ENCODE results near the gene FSD1.
"Not testable (repeated sequence)": the region's sequence is repeated elsewhere in the genome, so short reads cannot be mapped to it uniquely, and the experiment has no call there.

The FSD1 gene

DNA sequence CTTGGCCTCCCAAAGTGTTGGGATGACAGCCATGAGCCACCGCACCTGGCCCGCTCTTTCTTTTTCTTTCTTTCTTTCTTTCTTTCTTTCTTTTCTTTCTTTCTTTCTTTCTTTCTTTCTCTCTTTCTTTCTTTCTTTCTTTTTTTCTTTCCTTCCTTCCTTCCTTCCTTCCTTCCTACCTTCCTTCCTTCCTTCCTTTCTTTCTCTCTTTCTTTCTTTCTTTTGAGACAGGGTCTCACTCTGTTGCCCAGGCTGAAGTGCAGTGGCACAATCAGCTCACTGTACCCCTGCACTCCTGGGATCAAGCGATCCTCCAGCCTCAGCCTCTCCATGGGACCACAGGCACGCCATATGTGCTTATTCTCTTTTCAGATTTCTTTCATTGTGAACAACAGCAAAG is 18.3 kb upstream of the FSD1 start:
- not testable (repeated sequence) for DNase-seq

DNA sequence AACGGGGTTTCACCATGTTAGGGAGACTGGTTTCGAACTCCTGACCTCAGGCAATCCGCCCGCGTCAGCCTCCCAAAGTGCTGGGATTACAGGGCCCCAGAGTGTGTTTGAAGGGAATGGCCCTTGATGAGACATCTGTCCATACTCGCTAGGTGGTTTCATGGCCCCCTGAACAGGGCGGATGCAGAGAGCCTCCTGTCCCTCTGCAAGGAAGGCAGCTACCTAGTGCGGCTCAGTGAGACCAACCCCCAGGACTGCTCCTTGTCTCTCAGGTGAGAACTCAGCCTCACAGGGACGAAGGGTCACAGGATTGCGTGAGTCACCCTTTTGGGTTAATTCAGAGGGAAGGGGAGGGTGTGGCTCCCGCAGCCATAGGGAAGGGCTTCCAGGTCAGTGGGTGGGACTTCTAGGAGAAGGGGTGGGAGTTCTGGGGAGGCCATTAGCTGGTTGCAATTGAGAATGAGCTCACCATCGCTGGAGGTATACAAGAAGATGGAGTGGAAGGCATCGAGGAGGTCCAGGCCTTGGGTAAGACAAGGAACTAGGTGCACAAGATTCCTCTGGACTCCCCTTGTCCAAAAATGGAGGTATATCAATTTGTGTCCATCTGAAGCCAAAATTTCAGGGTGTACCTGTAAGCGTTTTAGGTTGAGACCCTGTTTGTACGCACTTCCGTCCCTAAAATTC is 16.2 kb upstream of the FSD1 start:
- DNase-seq, result no peak

DNA sequence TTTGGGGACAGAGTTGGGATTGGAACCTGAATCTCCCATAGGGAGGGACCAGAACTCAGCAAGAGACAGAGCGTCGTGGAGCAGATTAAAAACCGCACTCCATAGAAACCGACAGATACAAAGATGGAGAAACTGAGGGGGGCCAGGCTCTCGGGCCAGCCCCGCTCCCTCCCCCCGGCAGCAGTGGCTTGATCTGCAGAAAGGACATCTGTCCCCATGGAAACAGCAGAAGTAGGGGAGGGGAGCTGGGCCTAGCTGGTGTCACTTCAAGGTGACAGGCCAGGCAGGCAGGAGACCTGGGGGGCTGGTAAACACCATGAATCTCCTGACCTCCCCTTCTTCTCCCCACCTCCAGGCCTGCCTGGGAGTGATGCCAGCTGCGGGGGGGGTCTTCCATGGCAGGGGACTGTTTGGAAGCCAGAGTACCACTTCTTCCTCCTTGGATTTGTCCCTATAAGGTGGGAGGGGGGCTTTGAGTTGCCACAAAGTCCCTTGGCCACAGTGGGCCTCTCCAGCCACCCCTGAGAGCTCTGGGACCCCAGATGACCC is 13.1 kb upstream of the FSD1 start:
- no peak for DNase-seq

DNA sequence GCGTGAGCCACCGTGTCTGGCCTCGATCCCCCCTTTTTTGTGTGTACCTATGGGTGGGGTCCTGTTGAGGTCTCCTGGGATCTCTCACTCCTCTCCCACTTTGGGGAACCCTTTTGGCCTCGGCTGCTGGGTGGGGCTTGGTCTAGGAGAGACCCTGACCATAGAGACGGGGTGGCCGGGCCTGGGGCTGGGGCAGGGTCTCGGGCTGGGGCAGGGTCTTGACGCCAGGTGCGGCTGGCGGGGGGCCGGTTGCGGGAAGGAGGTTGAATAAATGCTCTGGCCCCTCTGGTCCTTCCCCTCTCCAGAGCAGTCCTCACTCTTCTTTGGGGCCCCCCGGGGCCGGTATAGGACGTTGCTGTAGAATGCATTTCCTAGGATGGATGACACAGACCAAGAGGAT is 11.9 kb upstream of the FSD1 start:
- no peak for DNase-seq

GRCh38 chr19:4294389-4294788 is 10.0 kb upstream of the FSD1 start:
- no peak for DNase-seq

- DNase-seq, result no peak
These were observed 8.2 kb upstream of the FSD1 start for GRCh38 chr19:4295972-4296771.

DNA sequence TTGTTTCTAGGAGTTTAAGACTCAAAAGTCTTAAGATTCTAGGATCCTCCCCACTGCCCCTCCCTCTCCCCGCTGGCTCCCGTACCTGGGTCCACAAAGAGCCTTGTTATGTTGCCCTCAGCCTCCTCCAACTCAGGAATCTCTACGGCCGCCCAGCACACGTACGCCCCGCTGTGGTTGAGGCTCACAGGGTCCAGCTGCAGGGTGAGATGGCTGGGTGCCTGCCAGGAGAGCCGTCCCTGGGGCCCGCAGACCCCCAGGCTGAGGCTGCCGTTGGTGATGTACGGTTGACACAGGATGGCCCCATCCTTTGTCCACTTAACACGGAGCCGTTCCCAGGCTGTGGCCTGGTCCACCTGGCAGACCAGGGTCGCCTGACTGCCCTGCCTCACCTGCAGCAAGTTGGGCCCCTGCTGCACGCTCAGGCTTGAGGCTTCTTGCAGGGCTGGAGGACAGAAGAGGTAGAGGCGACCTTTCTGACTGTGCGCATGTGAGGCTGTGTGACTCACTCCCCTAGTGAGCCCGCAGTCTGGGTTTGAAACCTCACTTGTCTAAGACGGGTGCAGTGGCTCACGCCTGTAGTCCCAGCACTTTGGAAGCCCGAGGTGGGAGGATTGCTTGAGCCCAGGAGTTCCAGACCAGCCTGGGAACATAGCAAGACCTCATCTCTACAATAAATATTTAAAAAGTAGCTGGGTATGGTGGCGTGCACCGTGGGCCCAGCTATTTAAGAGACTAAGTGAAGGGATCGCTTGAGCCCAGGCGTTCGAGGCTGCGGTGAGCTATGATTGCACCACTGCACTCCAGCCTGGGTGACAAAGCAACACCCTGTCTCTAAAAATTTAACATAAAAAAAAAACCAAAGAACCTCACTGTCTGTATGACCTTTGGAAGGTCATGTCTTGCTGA is 6.2 kb upstream of the FSD1 start:
- no peak for DNase-seq

DNA sequence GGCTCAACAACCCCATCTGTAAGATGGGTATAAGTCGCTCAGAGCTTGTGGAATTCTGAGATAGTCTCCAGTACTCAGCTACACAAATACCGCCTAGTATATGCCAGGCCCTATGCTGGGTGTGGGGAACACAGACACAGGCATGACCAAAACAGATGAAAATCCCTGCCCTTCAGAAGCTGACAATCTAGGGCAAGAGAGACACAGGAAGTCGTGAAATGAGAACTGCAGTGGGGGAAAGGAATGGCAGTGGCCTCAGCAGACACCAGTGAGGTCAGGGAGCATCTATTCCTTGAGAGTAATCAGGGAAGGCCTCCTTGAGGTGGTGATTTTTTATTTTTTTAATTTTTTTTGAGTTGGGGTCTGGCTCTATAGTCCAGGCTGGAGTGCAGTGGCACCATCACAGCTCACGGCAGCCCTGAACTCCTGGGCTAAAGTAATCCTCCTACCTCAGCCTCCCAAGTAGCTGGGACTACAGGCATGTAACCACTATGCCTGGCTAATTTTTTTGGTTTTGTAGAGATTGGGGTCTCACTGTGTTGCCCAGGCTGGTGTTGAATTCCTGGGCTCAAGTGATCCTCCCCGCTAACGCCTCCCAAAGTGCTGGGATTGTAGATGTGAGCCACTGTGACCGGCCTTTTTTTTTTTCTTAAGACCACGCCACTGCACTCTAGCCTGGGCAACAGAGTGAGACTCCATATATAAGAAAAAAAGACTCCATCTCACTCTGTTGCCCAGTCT is 5.4 kb upstream of the FSD1 start:
- no peak for DNase-seq

DNA sequence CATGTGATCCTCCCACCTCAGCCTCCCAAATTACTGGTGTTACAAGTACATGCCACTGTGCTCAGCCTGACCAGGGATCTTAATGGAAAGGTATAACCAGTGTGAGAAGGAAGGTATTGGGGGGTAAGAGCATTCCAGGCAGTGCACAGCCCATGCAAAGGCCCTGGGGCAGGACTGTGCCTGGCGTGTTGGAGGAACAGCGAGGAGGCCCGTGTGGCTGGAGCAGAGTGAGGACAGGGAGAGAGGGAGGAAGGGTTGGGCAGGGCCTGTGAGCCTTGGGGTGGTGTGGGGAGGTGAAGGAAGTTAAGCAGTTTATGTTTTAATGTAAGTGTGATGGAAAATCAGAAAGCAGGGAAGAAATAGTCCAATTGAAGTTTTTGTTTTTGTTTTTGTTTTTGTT is 3.8 kb upstream of the FSD1 start:
- no peak for DNase-seq

DNA sequence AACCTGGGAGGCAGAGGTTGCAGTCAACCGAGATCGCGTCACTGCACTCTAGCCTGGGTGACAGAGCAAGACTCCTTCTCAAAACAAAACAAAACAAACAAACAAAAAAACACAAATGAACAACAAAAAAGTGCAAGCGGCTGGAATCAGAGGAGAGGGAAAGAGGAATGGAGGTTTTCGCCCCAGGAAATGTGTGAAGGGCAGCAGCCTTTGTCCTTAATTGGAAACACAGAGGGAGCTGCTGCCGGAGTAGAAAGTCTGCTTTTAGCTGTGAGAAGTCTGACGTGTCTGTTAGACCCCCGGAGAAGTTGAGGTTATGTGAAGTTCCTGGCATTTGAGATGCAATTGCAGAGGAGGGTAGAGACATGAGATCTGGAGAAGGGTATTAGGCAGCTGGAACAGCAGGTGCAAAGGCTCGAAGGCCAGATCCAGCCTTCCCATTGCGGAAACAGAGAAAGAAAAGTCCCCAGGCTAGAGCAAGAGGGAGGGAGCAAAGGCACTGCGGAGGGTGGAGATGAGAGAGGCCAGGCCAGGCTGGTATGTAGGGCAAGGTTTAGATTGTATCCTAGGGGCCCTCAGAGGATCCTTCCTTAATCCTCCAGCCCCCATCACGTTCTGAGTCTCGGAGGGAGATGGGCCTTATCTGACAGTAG is 2.7 kb upstream of the FSD1 start:
- no peak for DNase-seq

DNA sequence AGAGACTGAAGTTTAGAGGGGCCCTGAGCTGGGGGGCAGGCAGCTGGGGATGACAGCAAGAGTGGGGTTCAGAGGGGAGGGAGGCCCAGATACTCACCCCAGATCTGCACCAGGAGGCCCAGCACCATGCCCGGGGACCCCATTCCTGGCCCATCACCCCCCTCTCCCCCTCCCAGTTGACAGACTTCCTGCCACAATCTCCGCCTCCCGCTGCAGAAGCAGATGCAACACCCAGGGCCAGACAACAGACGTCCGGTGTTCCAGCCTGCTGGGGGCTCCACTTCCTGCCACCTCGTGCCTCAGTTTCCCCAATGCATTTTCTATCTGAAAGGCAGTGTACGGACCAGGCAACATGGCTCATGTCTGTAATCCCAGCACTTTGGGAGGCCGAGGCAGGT is 2.2 kb upstream of the FSD1 start, which contains the start of gene TMIGD2:
Gene TMIGD2 (minus strand): TSS at position 147 of the 398 bp plus-strand sequence. CDS start 4 bp downstream, at position 143.
- no peak for DNase-seq

DNA sequence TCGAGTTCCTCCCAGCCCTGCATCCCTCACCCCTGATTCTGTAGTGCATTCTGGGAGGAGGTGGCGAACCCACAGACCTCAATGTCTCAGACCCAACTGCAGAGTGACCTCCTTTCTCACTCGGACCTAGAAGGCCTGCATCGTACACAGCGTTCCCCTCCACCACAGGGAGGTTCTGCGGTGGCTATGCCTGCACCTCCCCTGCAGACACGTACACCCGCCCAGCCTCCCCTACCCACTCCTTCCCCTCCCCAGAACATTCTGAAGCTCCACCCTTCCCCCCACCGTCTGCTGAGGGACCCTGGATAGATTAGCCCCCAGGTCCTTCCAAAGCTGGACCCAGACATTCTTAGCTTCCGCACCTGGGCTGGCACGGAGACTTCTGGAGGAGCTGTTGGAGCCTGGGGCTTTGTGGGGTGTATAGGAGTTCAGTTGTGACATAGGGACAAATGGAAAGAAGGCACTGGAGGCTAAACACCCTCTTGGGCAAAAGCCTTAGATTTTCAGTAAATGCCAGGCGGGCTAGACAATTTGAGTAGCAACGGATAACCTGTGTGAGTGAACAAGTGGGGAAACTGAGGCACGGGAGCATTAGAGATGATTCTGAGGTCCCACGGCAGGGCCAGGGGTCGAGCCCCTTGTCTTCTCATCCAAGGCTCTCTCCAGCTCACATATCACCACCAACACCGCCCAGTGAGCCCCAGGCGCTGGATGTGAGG is 420 bp upstream of the FSD1 start:
- no peak for DNase-seq

DNA sequence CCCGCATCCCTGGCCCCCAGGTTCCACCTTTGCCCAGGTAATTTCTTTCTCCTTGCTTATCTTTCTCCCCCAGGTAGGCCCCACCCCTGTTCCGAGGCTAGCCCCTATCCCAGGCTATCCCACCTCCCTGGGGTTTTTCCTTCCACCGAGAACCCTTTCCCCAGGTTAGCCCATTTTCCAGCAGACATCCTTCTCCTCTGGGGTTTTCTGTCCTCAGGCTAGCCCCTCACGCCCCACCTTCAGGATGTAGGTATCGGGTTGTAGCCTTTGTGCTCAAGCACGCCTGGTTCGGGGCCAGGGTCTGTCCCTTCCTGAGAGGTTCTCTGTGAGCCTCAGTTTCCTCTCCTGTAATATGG is 837 bp downstream of the FSD1 start:
- no peak for DNase-seq

- DNase-seq, result no peak
These were observed 1.3 kb downstream of the FSD1 start for GRCh38 chr19:4305659-4306058.

- no peak for DNase-seq
These were observed 6.1 kb downstream of the FSD1 start for GRCh38 chr19:4310247-4311121.

DNA sequence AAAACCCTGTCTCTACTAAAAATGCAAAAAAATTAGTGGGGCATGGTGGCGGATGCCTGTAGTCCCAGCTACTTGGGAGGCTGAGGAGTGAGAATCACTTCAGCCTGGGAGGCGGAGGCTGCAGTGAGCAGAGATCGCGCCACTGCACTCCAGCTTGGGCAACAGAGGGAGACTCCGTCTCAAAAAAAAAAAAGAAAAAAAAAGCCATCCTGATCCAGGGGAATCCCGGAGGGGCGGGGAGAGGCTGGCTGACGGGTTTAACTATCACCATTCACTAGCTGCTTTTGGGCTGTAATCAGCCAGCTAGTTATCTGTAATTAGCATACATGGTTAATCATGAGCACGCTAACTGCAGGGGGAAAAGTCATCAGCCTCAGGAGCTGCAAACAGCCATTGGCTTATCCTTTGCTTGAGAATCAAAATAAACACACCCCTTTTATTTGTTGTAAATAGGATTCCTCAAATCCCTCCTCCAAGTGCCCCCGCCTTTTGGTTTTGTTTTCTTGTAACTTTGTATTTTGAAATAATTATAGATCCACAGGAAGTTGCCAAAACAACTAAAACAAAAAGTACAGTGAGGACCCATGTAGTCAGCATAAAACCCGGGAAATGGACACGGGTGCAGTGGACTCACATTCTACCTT is 9.6 kb downstream of the FSD1 start:
- no peak for DNase-seq

- DNase-seq, result no peak
These were observed 12.6 kb downstream of the FSD1 start for GRCh38 chr19:4316956-4317355.

- no peak for DNase-seq
These were observed 14.1 kb downstream of the FSD1 start for GRCh38 chr19:4318460-4318859.

DNA sequence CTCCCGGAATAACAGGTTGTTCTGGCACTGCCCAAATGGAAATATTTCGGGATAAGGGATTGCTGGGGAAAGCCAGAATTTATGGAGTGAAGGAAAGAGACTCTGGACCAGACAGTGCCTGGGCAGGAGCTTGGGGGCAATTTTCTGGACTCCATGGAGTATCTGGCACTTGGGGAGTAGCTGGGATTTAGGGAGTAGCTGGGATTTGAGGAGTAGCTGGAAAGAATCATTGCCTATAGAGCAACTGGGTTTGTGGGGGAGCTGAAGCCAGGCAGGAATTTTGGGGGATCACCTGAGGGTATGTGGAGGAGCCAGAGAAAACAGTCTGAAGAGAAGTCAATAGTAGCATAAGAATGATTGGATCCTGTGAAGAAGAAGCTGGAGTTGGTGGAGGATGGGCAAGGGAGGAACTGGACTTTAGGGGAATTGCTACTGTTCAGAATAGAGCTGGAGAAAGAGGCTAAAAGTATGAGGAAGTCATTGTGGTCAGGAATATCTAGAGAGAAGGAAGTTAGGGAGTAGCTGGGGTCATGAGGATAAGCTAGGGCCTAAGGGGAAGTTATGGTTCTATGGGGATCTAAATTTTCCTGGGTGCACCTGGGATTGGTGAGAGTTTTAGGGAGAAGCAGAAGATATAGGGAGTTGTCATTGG is 14.8 kb downstream of the FSD1 start:
- peak in 1 of 2 experiments; percentile 8 for DNase-seq

Data from AML-193 (cell line).